ENCODE data around the gene MT3.

The MT3 gene

DNA sequence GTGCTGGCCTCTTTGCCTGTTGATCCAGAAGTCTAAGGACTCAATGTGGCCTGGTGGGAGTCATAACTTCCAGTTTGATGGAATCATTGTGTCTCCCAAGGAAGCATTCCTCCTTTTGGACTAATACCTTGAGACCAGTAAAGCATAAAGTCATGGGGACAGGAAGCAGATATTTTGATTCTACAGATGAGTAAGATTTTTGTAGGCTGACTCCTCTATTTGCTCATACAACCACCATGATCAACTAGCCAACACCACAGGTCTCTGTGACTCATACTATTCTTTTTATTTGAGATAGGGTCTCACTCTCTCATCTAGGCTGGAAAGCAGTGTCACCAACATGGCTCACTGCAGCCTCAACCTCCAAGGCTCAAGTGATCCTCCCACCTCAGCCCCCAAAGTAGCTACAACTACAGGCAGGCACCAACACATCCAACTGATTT, 25.2 kb downstream of the MT3 start:
- no peak overlapping the region for H3K18ac ChIP-seq (ENCODE audit: low read length)
- H2AFZ ChIP-seq (ENCODE audit: low read length): no peak overlapping the region
- no peak overlapping the region for H2AK5ac ChIP-seq (ENCODE audit: low read depth, low read length)
- no peak overlapping the region for H3K23ac ChIP-seq (ENCODE audit: low read depth, low read length, poor library complexity)
- no peak overlapping the region for H2BK120ac ChIP-seq (ENCODE audit: low read depth, low read length)
- no peak for DNase-seq (ENCODE audit: low spot score)
- no peak overlapping the region for H4K91ac ChIP-seq (ENCODE audit: low read depth, low read length, poor library complexity)
- H3K27ac ChIP-seq (replicated peaks; ENCODE audit: low read length): no peak overlapping the region
- H2BK12ac ChIP-seq (ENCODE audit: low read length): no peak overlapping the region
- peaks cover 23 to 64% (median 63%) of the 10 kb centered on the region in 3 experiments for H3K27me3 ChIP-seq (ENCODE audit: control insufficient read depth in 3 of 3, insufficient read depth in 3 of 3, low read depth in 1 of 3, low read length in 3 of 3)
- H3K4me3 ChIP-seq (ENCODE audit: low read length in 2 of 2): no peak overlapping the region
- peaks cover 0 to 5% of the 10 kb centered on the region in 2 donors for H3K9me3 ChIP-seq (replicated peaks in 1 of 2; ENCODE audit: control insufficient read depth in 2 of 2, insufficient read depth in 1 of 2, low read depth in 1 of 2, low read length in 2 of 2)
- no peak overlapping the region for H2BK5ac ChIP-seq (ENCODE audit: low read length)
- no peak overlapping the region for H3K4me2 ChIP-seq (ENCODE audit: insufficient read depth, low read length, poor library complexity, severe bottlenecking)
- no peak overlapping the region for H3K4ac ChIP-seq (ENCODE audit: low read length)
- H4K8ac ChIP-seq (ENCODE audit: low read depth, low read length): no peak overlapping the region
- H3K14ac ChIP-seq (ENCODE audit: low read length): no peak overlapping the region
- no peaks in the 10 kb centered on the region for H3K79me1 ChIP-seq (ENCODE audit: low read depth, low read length)
- H3K9ac ChIP-seq (ENCODE audit: low read depth, low read length, poor library complexity): no peak overlapping the region
- H2BK15ac ChIP-seq (ENCODE audit: low read length): no peak overlapping the region
- peaks cover 9 to 13% of the 10 kb centered on the region in 2 donors for H3K4me1 ChIP-seq (ENCODE audit: control insufficient read depth in 2 of 2, insufficient read depth in 1 of 2, low read depth in 1 of 2, low read length in 2 of 2)
- H3K36me3 ChIP-seq (replicated peaks in 1 of 2; ENCODE audit: control insufficient read depth in 2 of 2, insufficient read depth in 2 of 2, low read length in 2 of 2): no peaks in the 10 kb centered on the region

DNA sequence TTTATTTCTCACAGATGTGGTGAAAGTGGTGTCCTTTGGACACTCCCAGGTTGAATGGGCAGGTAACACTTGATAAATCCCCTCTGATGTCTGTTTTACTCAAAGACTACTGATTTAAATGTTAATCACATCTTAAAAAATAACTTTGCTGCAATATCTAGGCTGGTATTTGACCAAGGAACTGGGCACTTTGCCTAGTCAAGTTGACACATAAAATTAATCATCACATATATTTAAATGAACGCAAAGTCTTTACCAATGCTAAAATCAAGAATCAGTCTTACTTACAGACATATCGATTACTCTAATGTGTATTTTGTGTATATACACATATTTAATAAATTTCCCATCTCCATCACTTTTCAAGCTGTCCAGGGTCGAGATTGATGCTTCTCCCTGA, 26.0 kb downstream of the MT3 start:
- no CpG with 5 or more reads among the region's 3 CpGs for WGBS, 2 donors (ENCODE audit: extremely low coverage in 2 of 2, insufficient read length in 2 of 2, insufficient replicate concordance in 1 of 2)
- Histone ChIP-seq H3K4ac (ENCODE audit: low read length) (no peak overlapping the region), H2BK12ac (ENCODE audit: low read length) (no peak overlapping the region), H3K14ac (ENCODE audit: low read length) (no peak overlapping the region), H3K36me3 (replicated peaks in 1 of 2; ENCODE audit: control insufficient read depth in 2 of 2, insufficient read depth in 2 of 2, low read length in 2 of 2) (no peaks in the 10 kb centered on the region), H4K8ac (ENCODE audit: low read depth, low read length) (no peak overlapping the region), H2AK5ac (ENCODE audit: low read depth, low read length) (no peak overlapping the region), H3K4me3 (ENCODE audit: low read length in 2 of 2) (no peak overlapping the region), H2BK5ac (ENCODE audit: low read length) (no peak overlapping the region), H3K18ac (ENCODE audit: low read length) (no peak overlapping the region), H2BK120ac (ENCODE audit: low read depth, low read length) (no peak overlapping the region), H3K79me1 (ENCODE audit: low read depth, low read length) (no peaks in the 10 kb centered on the region), H2AFZ (ENCODE audit: low read length) (no peak overlapping the region), H3K9me3 (replicated peaks in 1 of 2; ENCODE audit: control insufficient read depth in 2 of 2, insufficient read depth in 1 of 2, low read depth in 1 of 2, low read length in 2 of 2) (peaks cover 0 to 5% of the 10 kb centered on the region in 2 donors), H3K4me2 (ENCODE audit: insufficient read depth, low read length, poor library complexity, severe bottlenecking) (no peak overlapping the region), H3K23ac (ENCODE audit: low read depth, low read length, poor library complexity) (no peak overlapping the region), H4K91ac (ENCODE audit: low read depth, low read length, poor library complexity) (no peak overlapping the region), H3K4me1 (ENCODE audit: control insufficient read depth in 2 of 2, insufficient read depth in 1 of 2, low read depth in 1 of 2, low read length in 2 of 2) (peaks cover 2 to 7% of the 10 kb centered on the region in 2 donors), H3K9ac (ENCODE audit: low read depth, low read length, poor library complexity) (no peak overlapping the region), H3K27me3 (ENCODE audit: control insufficient read depth in 3 of 3, insufficient read depth in 3 of 3, low read depth in 1 of 3, low read length in 3 of 3) (peaks cover 19 to 69% (median 61%) of the 10 kb centered on the region in 3 experiments), H3K27ac (replicated peaks; ENCODE audit: low read length) (no peak overlapping the region), H2BK15ac (ENCODE audit: low read length) (no peak overlapping the region)
- DNase-seq (ENCODE audit: low spot score): no peak

DNA sequence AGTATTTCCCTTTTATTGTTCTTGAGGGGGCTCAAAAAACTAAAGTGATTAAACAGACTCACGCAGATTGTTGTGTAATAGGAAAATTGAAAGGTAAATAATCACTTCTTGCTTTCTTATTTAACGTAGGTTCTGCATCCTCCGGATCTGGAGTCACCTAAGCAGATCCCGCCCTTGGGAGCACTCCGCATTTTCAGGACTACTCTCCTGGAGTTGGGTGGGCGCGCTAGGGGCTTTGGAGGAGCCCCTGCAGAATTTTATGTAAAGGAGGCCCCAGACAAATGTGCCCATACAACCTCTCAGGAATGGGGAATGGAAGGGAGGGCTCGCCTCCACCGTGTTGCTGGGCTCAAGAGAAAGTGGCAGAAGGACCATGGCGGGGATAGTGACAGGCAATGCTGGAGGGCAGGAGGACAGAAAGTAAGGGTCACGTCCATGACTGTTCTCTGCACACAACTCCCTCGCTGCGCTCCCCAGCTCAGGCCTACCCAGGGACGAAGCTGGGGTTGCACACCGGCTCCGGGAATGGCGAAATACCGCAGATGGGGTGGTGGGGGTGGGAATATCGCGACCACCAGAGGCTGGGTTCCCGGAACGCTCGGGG, 27.4 kb downstream of the MT3 start:
- WGBS, 2 donors (ENCODE audit: extremely low coverage in 2 of 2, insufficient read length in 2 of 2, insufficient replicate concordance in 1 of 2): no CpG with 5 or more reads among the region's 23 CpGs
- Histone ChIP-seq H3K14ac (ENCODE audit: low read length) (no peak overlapping the region), H2BK15ac (ENCODE audit: low read length) (no peak overlapping the region), H2AK5ac (ENCODE audit: low read depth, low read length) (no peak overlapping the region), H4K91ac (ENCODE audit: low read depth, low read length, poor library complexity) (no peak overlapping the region), H3K9ac (ENCODE audit: low read depth, low read length, poor library complexity) (peak overlapping the region; percentile 13), H3K4me3 (ENCODE audit: low read length in 2 of 2) (peak overlapping the region in 1 of 2 donors; percentile 42), H2BK12ac (ENCODE audit: low read length) (no peak overlapping the region), H3K4ac (ENCODE audit: low read length) (no peak overlapping the region), H2AFZ (ENCODE audit: low read length) (peak overlapping the region; percentile 78), H3K9me3 (replicated peaks in 1 of 2; ENCODE audit: control insufficient read depth in 2 of 2, insufficient read depth in 1 of 2, low read depth in 1 of 2, low read length in 2 of 2) (peaks cover 0 to 5% of the 10 kb centered on the region in 2 donors), H3K79me1 (ENCODE audit: low read depth, low read length) (no peaks in the 10 kb centered on the region), H3K4me2 (ENCODE audit: insufficient read depth, low read length, poor library complexity, severe bottlenecking) (peak overlapping the region; percentile 36), H2BK120ac (ENCODE audit: low read depth, low read length) (no peak overlapping the region), H3K27me3 (ENCODE audit: control insufficient read depth in 3 of 3, insufficient read depth in 3 of 3, low read depth in 1 of 3, low read length in 3 of 3) (peaks cover 19 to 75% (median 53%) of the 10 kb centered on the region in 3 experiments), H3K36me3 (replicated peaks in 1 of 2; ENCODE audit: control insufficient read depth in 2 of 2, insufficient read depth in 2 of 2, low read length in 2 of 2) (no peaks in the 10 kb centered on the region), H2BK5ac (ENCODE audit: low read length) (no peak overlapping the region), H3K18ac (ENCODE audit: low read length) (no peak overlapping the region), H4K8ac (ENCODE audit: low read depth, low read length) (no peak overlapping the region), H3K27ac (replicated peaks; ENCODE audit: low read length) (no peak overlapping the region), H3K23ac (ENCODE audit: low read depth, low read length, poor library complexity) (peak overlapping the region; percentile 3), H3K4me1 (ENCODE audit: control insufficient read depth in 2 of 2, insufficient read depth in 1 of 2, low read depth in 1 of 2, low read length in 2 of 2) (peaks cover 0 to 5% of the 10 kb centered on the region in 2 donors)
- DNase-seq (ENCODE audit: low spot score): no peak

DNA sequence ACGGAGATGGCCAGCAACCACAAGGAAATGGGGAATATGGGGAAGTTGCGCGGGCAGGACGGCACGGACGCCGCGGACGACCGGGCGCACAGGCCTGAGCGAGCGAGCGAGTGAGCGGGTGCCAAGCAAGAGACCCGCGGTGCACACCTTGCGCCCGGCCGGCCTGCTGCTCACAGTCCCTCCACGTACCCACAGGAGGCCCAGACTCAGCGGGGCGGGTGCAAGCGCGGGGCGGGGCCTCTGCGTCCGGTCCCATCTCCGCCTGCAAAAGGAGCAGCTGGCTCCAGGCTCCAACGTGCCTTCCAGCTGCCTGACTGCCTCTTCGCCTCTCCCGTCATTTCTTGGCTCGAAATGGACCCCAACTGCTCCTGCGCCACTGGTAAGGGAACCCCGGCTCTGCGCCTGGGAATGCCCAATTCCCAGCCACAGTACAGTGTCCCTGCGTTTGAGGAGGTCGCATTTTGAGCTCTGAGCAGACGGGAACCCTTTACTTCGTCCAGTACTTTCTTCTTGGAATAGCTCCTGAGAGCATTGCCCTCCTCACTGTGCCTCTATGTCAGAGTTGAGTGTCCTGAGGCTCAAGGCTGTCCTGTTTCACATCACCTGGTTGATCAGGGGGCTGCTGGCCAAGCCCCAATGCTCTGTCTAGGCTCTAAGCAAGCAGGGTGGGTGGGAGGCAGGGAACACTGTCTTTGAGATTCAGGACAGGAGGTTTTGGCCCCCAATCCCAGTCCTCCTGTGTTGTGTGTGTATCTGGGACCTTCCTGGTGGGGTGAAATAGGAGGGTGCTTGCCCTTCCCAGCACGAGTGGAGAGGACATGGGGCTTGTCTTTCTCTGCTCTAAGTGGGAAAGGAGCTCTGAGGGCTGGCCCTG, 28.1 kb downstream of the MT3 start:
- peak overlapping the region; percentile 3 for H3K23ac ChIP-seq (ENCODE audit: low read depth, low read length, poor library complexity)
- H2AFZ ChIP-seq (ENCODE audit: low read length): peak overlapping the region; percentile 78
- H3K4me1 ChIP-seq (ENCODE audit: control insufficient read depth in 2 of 2, insufficient read depth in 1 of 2, low read depth in 1 of 2, low read length in 2 of 2): peaks cover 0 to 5% of the 10 kb centered on the region in 2 donors
- peaks cover 0 to 5% of the 10 kb centered on the region in 2 donors for H3K9me3 ChIP-seq (replicated peaks in 1 of 2; ENCODE audit: control insufficient read depth in 2 of 2, insufficient read depth in 1 of 2, low read depth in 1 of 2, low read length in 2 of 2)
- WGBS, 2 donors (ENCODE audit: extremely low coverage in 2 of 2, insufficient read length in 2 of 2, insufficient replicate concordance in 1 of 2): no CpG with 5 or more reads among the region's 41 CpGs
- no peak overlapping the region for H2BK5ac ChIP-seq (ENCODE audit: low read length)
- H2AK5ac ChIP-seq (ENCODE audit: low read depth, low read length): no peak overlapping the region
- no peak for DNase-seq (ENCODE audit: low spot score)
- H3K4me2 ChIP-seq (ENCODE audit: insufficient read depth, low read length, poor library complexity, severe bottlenecking): peak overlapping the region; percentile 36
- H3K4me3 ChIP-seq (ENCODE audit: low read length in 2 of 2): peak overlapping the region in 1 of 2 donors; percentile 42
- no peak overlapping the region for H3K14ac ChIP-seq (ENCODE audit: low read length)
- no peak overlapping the region for H3K4ac ChIP-seq (ENCODE audit: low read length)
- H2BK12ac ChIP-seq (ENCODE audit: low read length): no peak overlapping the region
- no peak overlapping the region for H4K91ac ChIP-seq (ENCODE audit: low read depth, low read length, poor library complexity)
- no peak overlapping the region for H2BK15ac ChIP-seq (ENCODE audit: low read length)
- no peak overlapping the region for H4K8ac ChIP-seq (ENCODE audit: low read depth, low read length)
- H3K27me3 ChIP-seq (ENCODE audit: control insufficient read depth in 3 of 3, insufficient read depth in 3 of 3, low read depth in 1 of 3, low read length in 3 of 3): peaks cover 19 to 82% (median 53%) of the 10 kb centered on the region in 3 experiments
- no peaks in the 10 kb centered on the region for H3K36me3 ChIP-seq (replicated peaks in 1 of 2; ENCODE audit: control insufficient read depth in 2 of 2, insufficient read depth in 2 of 2, low read length in 2 of 2)
- H3K18ac ChIP-seq (ENCODE audit: low read length): peak overlapping the region; percentile 32
- H2BK120ac ChIP-seq (ENCODE audit: low read depth, low read length): no peak overlapping the region
- no peaks in the 10 kb centered on the region for H3K79me1 ChIP-seq (ENCODE audit: low read depth, low read length)
- H3K27ac ChIP-seq (replicated peaks; ENCODE audit: low read length): no peak overlapping the region
- H3K9ac ChIP-seq (ENCODE audit: low read depth, low read length, poor library complexity): no peak overlapping the region

All from neuronal stem cell (in vitro differentiated cells).